ENCODE data around the gene THRAP3.
"Not testable (repeated sequence)": the region's sequence is repeated elsewhere in the genome, so short reads cannot be mapped to it uniquely, and the experiment has no call there.

Gene THRAP3

GRCh38 chr1:36223996-36224536 lies at the start of gene THRAP3:
TSS of gene THRAP3 (plus strand) at chr1:36224443. CDS start at chr1:36282564, 58,121 bp downstream.
- peak; percentile 99 for DNase-seq (ENCODE audit: low read depth, low spot score)

- DNase-seq (ENCODE audit: low read depth, low spot score), result no peak
Measured at GRCh38 chr1:36174713-36175112, 49.5 kb upstream of the THRAP3 start.

GRCh38 chr1:36175137-36176095 lies 48.8 kb upstream of the THRAP3 start:
- DNase-seq (ENCODE audit: low read depth, low spot score), result no peak

- DNase-seq (ENCODE audit: low read depth, low spot score), result no peak
Measured at GRCh38 chr1:36176106-36176949, 47.9 kb upstream of the THRAP3 start.

- DNase-seq (ENCODE audit: low read depth, low spot score), result no peak
Measured at GRCh38 chr1:36177589-36178431, 46.4 kb upstream of the THRAP3 start.

GRCh38 chr1:36178471-36179219 lies 45.6 kb upstream of the THRAP3 start:
- no peak for DNase-seq (ENCODE audit: low read depth, low spot score)

GRCh38 chr1:36179220-36179600 lies 45.0 kb upstream of the THRAP3 start:
- no peak for DNase-seq (ENCODE audit: low read depth, low spot score)

- no peak for DNase-seq (ENCODE audit: low read depth, low spot score)
Measured at GRCh38 chr1:36182734-36183133, 41.5 kb upstream of the THRAP3 start.

- no peak for DNase-seq (ENCODE audit: low read depth, low spot score)
Measured at GRCh38 chr1:36183309-36183856, 40.9 kb upstream of the THRAP3 start.

GRCh38 chr1:36187800-36188593 lies 36.2 kb upstream of the THRAP3 start:
- peak; percentile 66 for DNase-seq (ENCODE audit: low read depth, low spot score)

GRCh38 chr1:36196805-36197204 lies 27.4 kb upstream of the THRAP3 start:
- DNase-seq (ENCODE audit: low read depth, low spot score), result not testable (repeated sequence)

- DNase-seq (ENCODE audit: low read depth, low spot score), result no peak
Measured at GRCh38 chr1:36198641-36199040, 25.6 kb upstream of the THRAP3 start.

- DNase-seq (ENCODE audit: low read depth, low spot score), result no peak
Measured at GRCh38 chr1:36199934-36200741, 24.1 kb upstream of the THRAP3 start.

- no peak for DNase-seq (ENCODE audit: low read depth, low spot score)
Measured at GRCh38 chr1:36203027-36203553, 21.2 kb upstream of the THRAP3 start.

- no peak for DNase-seq (ENCODE audit: low read depth, low spot score)
Measured at GRCh38 chr1:36203554-36204346, 20.5 kb upstream of the THRAP3 start.

GRCh38 chr1:36204347-36204909 lies 19.8 kb upstream of the THRAP3 start:
- DNase-seq (ENCODE audit: low read depth, low spot score), result no peak

GRCh38 chr1:36206323-36206858 lies 17.9 kb upstream of the THRAP3 start:
- no peak for DNase-seq (ENCODE audit: low read depth, low spot score)
